ENCODE data around the gene SMPDL3B. TPM values are rescaled to one million over a fixed set of nuclear protein-coding genes. Genes with fewer than 3 reads are reported as not detected.

Gene SMPDL3B
- polyA plus RNA-seq, 3 donors: 0.13 to 0.21 TPM; not detected in 1

DNA sequence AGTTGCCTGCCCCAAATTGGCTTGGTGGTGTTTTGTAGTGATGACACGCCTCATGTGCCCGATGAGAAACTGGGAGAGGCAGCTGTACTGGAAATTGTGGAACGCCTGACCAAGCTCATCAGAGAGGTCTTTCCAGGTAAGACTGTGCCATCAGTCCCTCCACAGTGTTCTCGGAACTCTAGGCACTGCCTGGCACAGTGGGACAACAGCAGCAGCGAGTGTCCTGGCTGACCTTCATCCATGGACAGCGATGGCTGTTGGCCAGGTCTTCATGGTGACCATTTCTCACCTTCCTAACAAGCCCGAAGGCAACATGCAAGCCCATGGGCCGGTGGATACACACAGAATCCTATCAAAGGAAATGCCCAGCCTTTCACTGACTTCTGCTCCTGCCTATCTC lies 14.2 kb downstream of the SMPDL3B start:
- H3K27me3 Mint-ChIP-seq (ENCODE audit: low read depth in 3 of 3): peaks cover 0 to 3% (median 2%) of the 10 kb centered on the region in 3 donors
- Histone ChIP-seq H3K27ac (ENCODE audit: low read depth in 1 of 2, low read length in 2 of 2) (no peak overlapping the region), H3K9me3 (replicated peaks in 1 of 2; ENCODE audit: control insufficient read depth in 1 of 2, insufficient read depth in 1 of 2, low read length in 2 of 2) (no peaks in the 10 kb centered on the region), H3K79me2 (ENCODE audit: insufficient read depth, low read length) (no peaks in the 10 kb centered on the region), H2AFZ (ENCODE audit: insufficient read depth, low read depth, low read length, poor library complexity, severe bottlenecking) (no peak overlapping the region), H3K27me3 (ENCODE audit: control insufficient read depth in 2 of 2, insufficient read depth in 2 of 2, low read length in 2 of 2) (no peaks in the 10 kb centered on the region), H3K36me3 (replicated peaks in 1 of 2; ENCODE audit: control insufficient read depth in 1 of 2, insufficient read depth in 2 of 2, low read length in 2 of 2) (no peaks in the 10 kb centered on the region), H4K20me1 (ENCODE audit: insufficient read depth, low read length) (no peaks in the 10 kb centered on the region), H3K4me1 (ENCODE audit: control insufficient read depth in 1 of 2, insufficient read depth in 2 of 2, low read length in 2 of 2) (peaks cover 18 to 23% of the 10 kb centered on the region in 2 donors), H3K9ac (ENCODE audit: insufficient read depth, low read length, poor library complexity, severe bottlenecking) (no peak overlapping the region), H3K4me3 (replicated peaks in 1 of 3; ENCODE audit: low read depth in 2 of 3, low read length in 3 of 3) (no peak overlapping the region), H3K4me2 (replicated peaks; ENCODE audit: extremely low read depth, low read length, poor library complexity, severe bottlenecking) (no peak overlapping the region)
- intact Hi-C loops (cut with micrococcal nuclease): no loop called here
- H3K36me3 Mint-ChIP-seq: no peaks in the 10 kb centered on the region
- WGBS (ENCODE audit: insufficient coverage): 98% methylated on average over 7 of the region's 8 CpGs
- no peak overlapping the region for H3K4me3 Mint-ChIP-seq
- DNase-seq: no peak
- H3K27ac Mint-ChIP-seq: no peak overlapping the region
- H3K4me1 Mint-ChIP-seq: peaks cover 19% of the 10 kb centered on the region
- H3K9me3 Mint-ChIP-seq: no peaks in the 10 kb centered on the region
- TF ChIP-seq, protein P1, sequence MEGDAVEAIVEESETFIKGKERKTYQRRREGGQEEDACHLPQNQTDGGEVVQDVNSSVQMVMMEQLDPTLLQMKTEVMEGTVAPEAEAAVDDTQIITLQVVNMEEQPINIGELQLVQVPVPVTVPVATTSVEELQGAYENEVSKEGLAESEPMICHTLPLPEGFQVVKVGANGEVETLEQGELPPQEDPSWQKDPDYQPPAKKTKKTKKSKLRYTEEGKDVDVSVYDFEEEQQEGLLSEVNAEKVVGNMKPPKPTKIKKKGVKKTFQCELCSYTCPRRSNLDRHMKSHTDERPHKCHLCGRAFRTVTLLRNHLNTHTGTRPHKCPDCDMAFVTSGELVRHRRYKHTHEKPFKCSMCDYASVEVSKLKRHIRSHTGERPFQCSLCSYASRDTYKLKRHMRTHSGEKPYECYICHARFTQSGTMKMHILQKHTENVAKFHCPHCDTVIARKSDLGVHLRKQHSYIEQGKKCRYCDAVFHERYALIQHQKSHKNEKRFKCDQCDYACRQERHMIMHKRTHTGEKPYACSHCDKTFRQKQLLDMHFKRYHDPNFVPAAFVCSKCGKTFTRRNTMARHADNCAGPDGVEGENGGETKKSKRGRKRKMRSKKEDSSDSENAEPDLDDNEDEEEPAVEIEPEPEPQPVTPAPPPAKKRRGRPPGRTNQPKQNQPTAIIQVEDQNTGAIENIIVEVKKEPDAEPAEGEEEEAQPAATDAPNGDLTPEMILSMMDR (IDR thresholded peaks at IDR 0.05): no peak

DNA sequence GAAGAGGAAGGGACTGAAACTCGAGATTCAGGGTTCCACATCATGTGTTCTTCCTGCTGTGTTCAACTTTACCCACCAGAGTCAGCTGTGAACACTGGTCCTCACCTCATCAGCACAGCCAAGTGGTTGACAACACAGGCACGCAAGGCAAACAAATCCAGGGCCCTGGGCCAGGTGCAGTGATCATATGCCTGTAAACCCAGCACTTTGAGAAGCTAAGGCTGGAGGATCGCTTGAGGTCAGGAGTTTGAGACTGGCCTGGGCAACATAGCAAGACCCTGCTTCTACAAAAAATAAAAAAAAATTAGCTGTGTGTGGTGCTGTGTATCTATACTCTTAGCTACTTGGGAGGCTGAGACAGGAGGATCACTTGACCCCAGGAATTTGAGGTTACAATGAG lies 16.6 kb downstream of the SMPDL3B start:
- Mint-ChIP-seq H3K4me1 (peaks cover 4% of the 10 kb centered on the region), H3K4me3 (no peak overlapping the region), H3K27me3 (ENCODE audit: low read depth in 3 of 3) (peaks cover 0 to 3% (median 2%) of the 10 kb centered on the region in 3 donors), H3K9me3 (peaks cover 0 to 3% (median 0%) of the 10 kb centered on the region in 7 donors), H3K27ac (no peak overlapping the region), H3K36me3 (no peaks in the 10 kb centered on the region)
- H3K4me3 ChIP-seq (replicated peaks in 1 of 3; ENCODE audit: low read depth in 2 of 3, low read length in 3 of 3): no peak overlapping the region
- no peak for DNase-seq
- H3K27me3 ChIP-seq (ENCODE audit: control insufficient read depth in 2 of 2, insufficient read depth in 2 of 2, low read length in 2 of 2): no peaks in the 10 kb centered on the region
- intact Hi-C loops (cut with micrococcal nuclease): no loop called here
- WGBS (ENCODE audit: insufficient coverage): 14% methylated on average over 1 of the region's 3 CpGs
- no peaks in the 10 kb centered on the region for H3K9me3 ChIP-seq (replicated peaks in 1 of 2; ENCODE audit: control insufficient read depth in 1 of 2, insufficient read depth in 1 of 2, low read length in 2 of 2)
- TF ChIP-seq, protein P1 (IDR thresholded peaks at IDR 0.05): no peak
- no peaks in the 10 kb centered on the region for H3K79me2 ChIP-seq (ENCODE audit: insufficient read depth, low read length)
- no peak overlapping the region for H3K4me2 ChIP-seq (replicated peaks; ENCODE audit: extremely low read depth, low read length, poor library complexity, severe bottlenecking)
- no peak overlapping the region for H2AFZ ChIP-seq (ENCODE audit: insufficient read depth, low read depth, low read length, poor library complexity, severe bottlenecking)
- no peaks in the 10 kb centered on the region for H3K4me1 ChIP-seq (ENCODE audit: control insufficient read depth in 1 of 2, insufficient read depth in 2 of 2, low read length in 2 of 2)
- no peaks in the 10 kb centered on the region for H3K36me3 ChIP-seq (replicated peaks in 1 of 2; ENCODE audit: control insufficient read depth in 1 of 2, insufficient read depth in 2 of 2, low read length in 2 of 2)
- no peak overlapping the region for H3K27ac ChIP-seq (ENCODE audit: low read depth in 1 of 2, low read length in 2 of 2)
- no peaks in the 10 kb centered on the region for H4K20me1 ChIP-seq (ENCODE audit: insufficient read depth, low read length)
- H3K9ac ChIP-seq (ENCODE audit: insufficient read depth, low read length, poor library complexity, severe bottlenecking): no peak overlapping the region
